ENCODE data around the gene ROPN1L. TPM values are rescaled to one million over a fixed set of nuclear protein-coding genes. Genes with fewer than 3 reads are reported as not detected.

ROPN1L gene
- total and polyA plus RNA-seq, 2 of the 13 experiments (the other 11 are each of a cell fraction or from before 2014, with no cell fraction given) = not detected

- ChIA-PET POLR2A (no interaction called here), CTCF (ENCODE audit: low intra/inter-chr PET ratio, low total read pairs) (no interaction called here)
- DNase-seq (ENCODE audit: low spot score) (no peak), ATAC-seq (no peak), FAIRE-seq (no peak)
- H2AFZ ChIP-seq (ENCODE audit: low read length) = no peak overlapping the region
- BruUV-seq (replicated peaks) = no TSS peak
- H4K20me1 ChIP-seq (ENCODE audit: insufficient read depth, low read length) = no peaks in the 10 kb centered on the region; the same call in 1 of the 2 replicates
- WGBS (ENCODE audit: low lambda C conversion rate) = 37% methylated on average over 19 of the region's 19 CpGs
- in situ Hi-C loops (cut with HindIII; ENCODE audit: extremely low pct_ligation_motif_present, low pct_unique_long_range_greater_than_20kb) = no loop called here
- H3K79me2 ChIP-seq (ENCODE audit: insufficient read depth, low read length) = no peaks in the 10 kb centered on the region
- no peak overlapping the region for H3K4me2 ChIP-seq (ENCODE audit: low read depth, low read length)
- intact Hi-C loops (cut with micrococcal nuclease; ENCODE audit: unreplicated experiment) = loop anchor here (10.0 kb wide), 1 partner anchor 725 kb away; no protein-coding TSS in a partner anchor
- H3K9me3 ChIP-seq (ENCODE audit: low read length) = no peaks in the 10 kb centered on the region
- no peaks in the 10 kb centered on the region for H3K36me3 ChIP-seq (replicated peaks in 1 of 2; ENCODE audit: control insufficient read depth in 1 of 2, insufficient read depth in 2 of 2, low read length in 2 of 2)
- no peak overlapping the region for H3K4me3 ChIP-seq (replicated peaks in 1 of 3; ENCODE audit: insufficient read depth in 1 of 3, low read depth in 2 of 3, low read length in 3 of 3)
- no peak for TF ChIP-seq ZNF646 (CRISPR knock-in tag; IDR thresholded peaks at IDR 0.05)
- TF ChIP-seq TAF1 (CRISPR knock-in tag; IDR thresholded peaks at IDR 0.05) = no peak
- H3K9ac ChIP-seq (ENCODE audit: insufficient read depth, low read depth, low read length) = no peak overlapping the region
- H3K4me1 ChIP-seq (ENCODE audit: insufficient read depth, low read length) = no peaks in the 10 kb centered on the region
- H3K27ac ChIP-seq (ENCODE audit: extremely low read length, insufficient read depth, low read length) = no peak overlapping the region
- H3K27me3 ChIP-seq (ENCODE audit: control insufficient read depth in 1 of 2, insufficient read depth in 2 of 2, low read length in 2 of 2) = peaks cover 1 to 37% of the 10 kb centered on the region in 2 experiments; a peak in 3 of 5 replicates
These were observed 17.7 kb downstream of the ROPN1L start for GRCh38 chr5:10459080-10460055.
